ACC112 (cell line): ENCODE results near the gene IL22RA1.

Experiments
- H2AFZ ChIP-seq: fragments of 200-600 bp; sonication (generic); one replicate; pipeline ENCODE4 v1.6.0; 2017; ENCODE audit warnings: antibody characterized with exemption, low read length; ENCODE audit not compliant: unreplicated experiment
- H3K27ac ChIP-seq: fragments of 200-600 bp; sonication (generic); 2 replicates; pipeline ENCODE4 v1.5.1; 2014; ENCODE audit warnings: low read depth, mild to moderate bottlenecking, antibody characterized with exemption, low read length, moderate library complexity
- H3K27me3 ChIP-seq: fragments of 200-600 bp; sonication (generic); 2 replicates; pipeline ENCODE4 v1.6.1; 2014; ENCODE audit warnings: mild to moderate bottlenecking, antibody characterized with exemption, low read length, moderate library complexity, mixed read lengths; ENCODE audit not compliant: insufficient read depth
- H3K36me3 ChIP-seq: fragments of 200-600 bp; sonication (generic); 2 replicates; pipeline ENCODE4 v1.6.1; 2016; ENCODE audit warnings: mild to moderate bottlenecking, antibody characterized with exemption, low read length, moderate library complexity, mixed read lengths; ENCODE audit not compliant: insufficient read depth
- H3K4me1 ChIP-seq: fragments of 200-600 bp; sonication (generic); one replicate; pipeline ENCODE4 v1.6.1; 2016; ENCODE audit warnings: low read length, mixed read lengths; ENCODE audit not compliant: insufficient read depth, unreplicated experiment, control insufficient read depth
- H3K4me3 ChIP-seq: fragments of 200-600 bp; sonication (generic); 2 replicates; pipeline ENCODE4 v1.5.1; 2014; ENCODE audit warnings: mild to moderate bottlenecking, low read depth, low read length
- H3K79me2 ChIP-seq: fragments of 200-600 bp; sonication (generic); one replicate; pipeline ENCODE4 v1.6.0; 2016; ENCODE audit warnings: low read length; ENCODE audit not compliant: control insufficient read depth, unreplicated experiment, insufficient read depth

Gene IL22RA1

DNA sequence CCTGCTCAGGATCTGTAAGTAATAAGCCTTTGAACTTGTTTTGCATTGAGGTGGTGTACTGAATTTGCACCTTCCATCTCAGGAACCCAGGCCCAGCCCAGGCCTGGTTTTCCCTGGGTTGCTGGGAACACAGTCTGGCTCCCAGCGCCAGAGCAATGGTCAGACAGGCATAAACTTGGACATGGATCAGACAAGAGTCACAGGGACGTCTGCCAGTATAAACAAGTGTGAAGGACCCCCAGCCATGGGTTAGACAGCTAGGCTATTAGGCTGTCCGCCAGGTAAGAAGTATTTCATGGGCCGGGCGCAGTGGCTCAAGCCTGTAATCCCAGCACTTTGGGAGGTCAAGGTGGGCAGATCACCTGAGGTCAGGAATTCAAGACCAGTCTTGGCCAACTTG lies 38.7 kb upstream of the IL22RA1 start:
- H3K79me2 ChIP-seq: no peaks in the 10 kb centered on the region
- H3K27ac ChIP-seq: no peak overlapping the region
- H3K36me3 ChIP-seq: no peaks in the 10 kb centered on the region
- H3K4me3 ChIP-seq: no peak overlapping the region
- no peak overlapping the region for H2AFZ ChIP-seq
- H3K4me1 ChIP-seq: no peaks in the 10 kb centered on the region
- H3K27me3 ChIP-seq: 0 out of 2 replicates have a peak, but pooled peaks cover 4% of the 10 kb centered on the region

DNA sequence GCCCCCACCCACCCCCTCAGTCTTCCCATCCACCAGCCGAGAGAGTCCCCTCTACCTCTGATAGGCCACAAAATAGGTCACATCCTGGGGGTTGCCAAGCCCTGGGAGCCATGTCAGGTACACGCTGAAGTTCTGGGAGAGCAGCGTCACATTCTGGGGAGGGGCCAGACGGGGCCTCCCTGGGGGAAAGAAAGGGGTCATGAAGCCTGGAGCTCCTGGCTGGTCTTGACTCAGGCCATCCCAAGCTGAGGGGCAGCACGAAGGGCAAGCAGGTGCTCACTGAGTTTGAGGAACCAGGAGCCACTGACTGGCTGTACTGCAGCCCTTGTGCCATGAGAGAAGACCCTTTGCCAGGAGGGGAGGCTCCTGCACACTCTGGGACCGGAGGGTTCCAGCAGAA lies 37.7 kb upstream of the IL22RA1 start:
- H3K4me1 ChIP-seq: no peaks in the 10 kb centered on the region
- no peak overlapping the region for H3K27ac ChIP-seq
- H3K36me3 ChIP-seq: no peaks in the 10 kb centered on the region
- no peaks in the 10 kb centered on the region for H3K27me3 ChIP-seq
- no peak overlapping the region for H2AFZ ChIP-seq
- no peak overlapping the region for H3K4me3 ChIP-seq
- no peaks in the 10 kb centered on the region for H3K79me2 ChIP-seq

DNA sequence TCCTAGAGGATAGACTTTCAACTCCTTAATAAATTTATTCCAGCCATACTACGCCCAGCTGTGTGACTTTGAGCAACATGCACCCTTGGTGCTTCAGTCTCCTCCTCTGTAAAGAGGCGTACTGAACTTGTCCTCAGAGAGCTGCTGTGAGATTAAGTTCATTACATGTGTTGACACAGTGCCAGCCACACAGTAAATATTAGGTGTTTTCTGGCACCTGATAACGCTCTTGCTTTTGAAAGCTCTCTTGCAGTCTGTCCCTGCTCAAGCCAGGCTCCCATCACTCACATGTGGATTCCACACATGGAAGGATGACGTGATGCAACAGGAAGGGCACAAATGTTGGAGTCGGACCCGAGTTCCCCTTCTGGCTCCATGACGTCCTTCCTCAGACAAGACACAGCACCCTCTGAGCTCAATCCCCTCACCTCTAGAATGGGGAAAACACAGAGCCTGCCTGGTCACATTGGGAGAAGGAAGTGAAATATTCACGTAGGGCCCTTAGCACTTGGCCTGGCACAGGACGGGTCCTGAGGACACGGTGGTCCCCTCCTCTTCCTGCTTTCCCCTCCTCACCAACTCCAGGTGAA lies 36.4 kb upstream of the IL22RA1 start:
- Histone ChIP-seq H3K36me3 (no peaks in the 10 kb centered on the region), H2AFZ (no peak overlapping the region)

DNA sequence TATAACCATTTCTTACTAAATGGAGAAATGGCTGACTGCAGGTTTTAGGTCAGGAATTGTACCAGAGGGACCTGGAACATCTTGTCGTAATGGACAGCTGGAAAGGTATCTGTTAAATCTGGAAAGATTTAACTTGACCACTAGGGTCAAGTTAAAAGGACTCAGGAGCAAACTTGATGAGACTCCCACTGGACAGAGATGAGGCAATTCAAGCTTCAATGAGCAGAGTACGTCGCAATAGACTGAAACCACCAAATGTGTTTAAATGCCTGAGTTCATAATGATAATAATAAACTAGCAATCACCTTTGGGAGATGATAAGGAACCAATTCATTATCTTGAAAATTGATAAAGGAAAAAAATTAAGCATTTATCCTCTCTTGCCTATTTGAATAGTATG lies 35.5 kb upstream of the IL22RA1 start:
- no peaks in the 10 kb centered on the region for H3K36me3 ChIP-seq
- no peaks in the 10 kb centered on the region for H3K27me3 ChIP-seq
- no peak overlapping the region for H2AFZ ChIP-seq
- no peak overlapping the region for H3K27ac ChIP-seq
- H3K4me3 ChIP-seq: no peak overlapping the region
- no peaks in the 10 kb centered on the region for H3K79me2 ChIP-seq
- H3K4me1 ChIP-seq: no peaks in the 10 kb centered on the region

More for the DNA sequence above, 36.4 kb upstream of the IL22RA1 start:
- no peak overlapping the region for H3K27ac ChIP-seq
- no peaks in the 10 kb centered on the region for H3K4me1 ChIP-seq
- H3K79me2 ChIP-seq: no peaks in the 10 kb centered on the region
- no peaks in the 10 kb centered on the region for H3K27me3 ChIP-seq
- H3K4me3 ChIP-seq: no peak overlapping the region

DNA sequence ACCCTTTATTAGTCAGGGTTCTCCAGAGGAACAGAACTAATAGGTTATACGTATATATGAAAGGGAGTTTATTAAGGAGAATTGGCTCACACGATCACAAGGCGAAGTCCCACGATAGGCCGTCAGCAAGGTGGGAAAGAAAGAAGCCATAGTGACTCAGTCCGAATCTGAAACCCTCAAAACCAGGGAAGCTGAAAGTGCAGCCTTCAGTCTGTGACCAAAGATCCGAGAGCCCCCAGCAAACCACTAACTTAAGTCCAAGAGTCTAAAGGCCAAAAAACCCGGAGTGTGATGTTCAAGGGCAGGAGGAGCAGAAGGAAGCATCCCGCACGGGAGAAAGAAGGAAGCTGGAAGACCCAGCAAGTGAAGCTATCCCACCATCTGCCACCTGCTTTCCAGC lies 34.2 kb upstream of the IL22RA1 start:
- no peaks in the 10 kb centered on the region for H3K79me2 ChIP-seq

DNA sequence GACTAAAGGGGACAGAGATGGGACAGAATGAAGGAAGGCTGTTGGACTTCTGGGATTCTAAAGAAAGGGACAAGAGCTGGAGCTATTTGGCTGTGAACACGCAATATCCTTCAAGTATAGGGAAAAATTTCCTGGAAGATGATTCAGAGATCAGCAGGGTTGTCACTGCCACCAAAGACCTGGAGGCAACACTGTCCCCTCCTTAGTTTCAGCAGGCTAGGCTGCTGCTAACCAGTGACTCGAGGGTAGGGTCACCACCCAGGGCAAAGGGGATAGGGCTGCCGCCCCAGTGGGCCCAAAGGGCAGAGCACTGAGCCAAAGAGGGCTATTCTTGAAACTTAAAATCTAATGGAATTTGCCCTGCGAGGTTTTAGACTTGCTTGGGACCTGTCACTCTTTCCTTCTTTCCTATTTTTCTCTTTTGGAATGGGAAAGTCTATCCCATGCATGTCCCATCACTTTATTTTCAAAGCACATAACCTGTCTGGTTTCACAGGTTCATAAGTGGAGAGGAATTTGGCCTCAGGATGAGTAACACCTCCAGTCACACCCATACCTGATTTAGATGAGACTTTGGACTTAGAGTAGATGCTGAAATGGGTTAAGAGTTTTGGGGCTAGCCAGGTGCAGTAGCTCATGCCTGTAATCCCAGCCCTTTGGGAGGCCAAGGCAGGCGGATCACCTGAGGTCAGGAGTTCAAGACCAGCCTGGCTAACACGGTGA lies 32.3 kb upstream of the IL22RA1 start:
- H3K27ac ChIP-seq: no peak overlapping the region
- no peaks in the 10 kb centered on the region for H3K36me3 ChIP-seq
- H3K27me3 ChIP-seq: no peaks in the 10 kb centered on the region
- H3K4me3 ChIP-seq: no peak overlapping the region
- no peaks in the 10 kb centered on the region for H3K4me1 ChIP-seq
- no peak overlapping the region for H2AFZ ChIP-seq
- no peaks in the 10 kb centered on the region for H3K79me2 ChIP-seq

More for the DNA sequence above, 34.2 kb upstream of the IL22RA1 start:
- Histone ChIP-seq H3K27ac (no peak overlapping the region), H3K4me3 (no peak overlapping the region), H3K27me3 (no peaks in the 10 kb centered on the region), H3K36me3 (no peaks in the 10 kb centered on the region), H2AFZ (no peak overlapping the region), H3K4me1 (no peaks in the 10 kb centered on the region)

DNA sequence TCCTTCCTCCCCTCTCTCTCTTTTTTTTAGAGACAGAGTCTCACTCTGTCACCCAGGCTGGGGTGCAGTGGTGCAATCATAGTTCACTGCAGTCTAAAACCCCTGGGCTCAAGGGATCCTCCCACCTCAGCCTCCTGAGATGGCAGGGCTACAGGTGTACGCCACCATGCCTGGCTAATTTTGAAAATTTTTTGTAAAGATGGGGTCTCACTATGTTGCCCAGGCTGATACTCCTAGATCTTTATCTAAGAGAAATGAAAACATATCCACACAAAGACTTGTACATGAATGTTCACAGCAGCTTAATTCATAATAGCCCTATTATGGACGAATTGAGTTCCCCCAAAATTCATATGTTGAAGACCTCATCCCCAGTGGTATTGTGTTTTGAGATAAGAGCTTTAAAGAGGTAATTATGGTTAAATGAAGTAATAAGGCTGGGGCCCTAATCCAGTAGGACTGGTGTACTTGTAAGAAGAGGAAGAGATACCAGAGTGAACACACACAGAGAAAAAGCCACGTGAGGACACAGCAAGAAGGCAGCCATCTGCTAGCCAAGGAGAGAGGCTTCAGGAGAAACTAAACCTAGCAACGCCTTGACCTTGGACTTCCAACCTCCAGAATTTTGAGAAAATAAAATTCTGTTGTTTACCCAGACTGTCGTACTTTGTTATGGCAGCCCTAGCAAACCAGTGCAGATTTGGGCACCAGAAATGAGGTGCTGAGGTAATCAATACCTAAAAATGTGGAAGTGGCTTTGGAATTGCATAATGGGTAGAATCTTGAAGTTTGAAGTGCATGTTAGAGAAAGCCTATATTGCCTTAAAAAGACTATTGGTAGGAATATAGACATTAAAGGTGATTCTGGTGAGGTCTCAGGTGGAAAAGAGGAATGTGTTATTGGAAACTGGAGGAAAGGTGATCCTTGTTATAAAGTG lies 31.0 kb upstream of the IL22RA1 start:
- Histone ChIP-seq H3K4me1 (no peaks in the 10 kb centered on the region), H3K27ac (no peak overlapping the region), H3K27me3 (no peaks in the 10 kb centered on the region), H3K36me3 (no peaks in the 10 kb centered on the region), H3K79me2 (no peaks in the 10 kb centered on the region), H2AFZ (no peak overlapping the region), H3K4me3 (no peak overlapping the region)

DNA sequence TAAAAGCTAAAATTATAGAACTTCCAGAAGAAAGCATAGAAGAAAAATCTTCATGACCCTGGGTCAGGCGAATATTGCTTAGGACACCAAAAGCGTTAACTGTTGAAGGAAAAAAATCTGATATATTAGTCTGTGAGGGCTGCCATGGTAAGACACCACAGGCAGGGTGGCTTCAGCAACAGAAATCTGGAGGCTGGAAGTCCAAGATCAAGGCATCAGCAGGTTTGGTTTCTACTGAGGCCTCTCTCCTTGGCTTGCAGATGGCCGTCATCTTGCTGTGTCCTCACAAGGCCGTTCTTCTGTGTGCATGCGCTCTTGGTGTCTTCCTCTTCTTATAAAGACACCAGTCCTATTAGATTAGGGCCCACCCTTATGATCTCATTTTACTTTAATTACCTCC lies 29.7 kb upstream of the IL22RA1 start:
- no peak overlapping the region for H2AFZ ChIP-seq
- H3K27ac ChIP-seq: no peak overlapping the region
- no peaks in the 10 kb centered on the region for H3K79me2 ChIP-seq
- H3K4me1 ChIP-seq: no peaks in the 10 kb centered on the region
- no peak overlapping the region for H3K4me3 ChIP-seq
- H3K27me3 ChIP-seq: no peaks in the 10 kb centered on the region
- H3K36me3 ChIP-seq: no peaks in the 10 kb centered on the region

DNA sequence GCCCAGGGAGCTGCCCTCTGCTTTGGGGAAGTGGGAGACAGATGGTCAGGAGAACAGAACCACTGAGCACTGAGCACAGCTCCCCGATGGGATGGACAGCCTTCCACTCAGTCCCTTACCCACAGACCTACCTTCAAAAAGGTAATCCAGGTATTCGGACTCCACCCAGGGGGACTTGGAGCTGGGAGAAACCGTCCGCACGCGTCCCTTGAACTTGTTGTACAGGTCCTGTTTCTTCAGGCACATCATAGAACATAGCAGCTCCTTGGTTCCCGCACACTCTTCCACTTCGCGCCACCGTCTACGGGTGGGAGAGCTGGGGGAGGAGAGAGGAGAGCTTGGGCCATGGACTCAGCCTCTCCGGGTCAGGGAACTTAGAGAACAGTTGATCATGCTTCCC lies 26.3 kb upstream of the IL22RA1 start:
- H3K27me3 ChIP-seq: peaks cover 9% of the 10 kb centered on the region; the same call in 1 of the 2 replicates
- no peak overlapping the region for H3K27ac ChIP-seq
- H3K4me3 ChIP-seq: no peak overlapping the region
- H3K4me1 ChIP-seq: no peaks in the 10 kb centered on the region
- H3K79me2 ChIP-seq: no peaks in the 10 kb centered on the region
- H3K36me3 ChIP-seq: no peaks in the 10 kb centered on the region
- no peak overlapping the region for H2AFZ ChIP-seq

DNA sequence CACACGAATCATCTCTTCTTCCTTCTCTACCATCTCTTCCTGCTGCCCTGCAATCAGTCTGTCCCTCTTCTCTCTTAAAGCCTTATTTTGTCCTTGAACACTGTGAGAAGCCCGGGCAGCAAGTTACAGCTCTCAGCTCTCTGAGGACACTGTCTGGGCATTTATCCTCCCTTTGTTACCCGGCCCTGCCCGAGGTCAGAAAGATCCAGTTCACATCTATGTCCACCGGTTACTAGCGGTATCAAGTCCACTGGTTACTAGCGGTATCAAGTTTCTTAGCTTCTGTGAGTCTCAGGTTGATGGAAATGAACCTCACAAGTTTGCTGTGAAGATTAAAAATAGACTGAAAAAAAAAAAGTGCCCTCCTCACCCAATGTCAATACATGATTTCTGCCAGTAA lies 25.3 kb upstream of the IL22RA1 start:
- Histone ChIP-seq H3K4me1 (no peaks in the 10 kb centered on the region), H2AFZ (no peak overlapping the region), H3K4me3 (no peak overlapping the region), H3K27ac (no peak overlapping the region), H3K27me3 (peaks cover 9% of the 10 kb centered on the region; the same call in 1 of the 2 replicates), H3K36me3 (no peaks in the 10 kb centered on the region), H3K79me2 (no peaks in the 10 kb centered on the region)
